A673 (cell line): ENCODE results near the gene SRP72. TPM values are rescaled to one million over a fixed set of nuclear protein-coding genes. Genes with fewer than 3 reads are reported as not detected.
"Not testable (repeated sequence)": the region's sequence is repeated elsewhere in the genome, so short reads cannot be mapped to it uniquely, and the experiment has no call there.

Experiments
- BruUV-seq: library from RNA; stranded (reverse); fragments of 400-500 nt; replicated peaks from 2 replicates; lab custom pipeline; 2021; lab: Mats Ljungman, UMichigan
- CTCF ChIA-PET: fragments of 300-600 bp; sonication (Branson Sonifier 250); formaldehyde crosslinking; loops from one replicate; lab custom pipeline; 2022; ENCODE audit warnings: antibody characterized with exemption; lab: Charles Lee
- POLR2A ChIA-PET: fragments of 300-600 bp; sonication (Branson Sonifier 250); formaldehyde crosslinking; loops from one replicate; lab custom pipeline; 2022; ENCODE audit warnings: antibody characterized with exemption; ENCODE audit not compliant: low non-redundant PET; lab: Charles Lee
- DNase-seq: peaks from one replicate; pipeline ENCODE4 v3.0.0-alpha.2; 2015; ENCODE audit warnings: low spot score
- H3K27ac ChIP-seq: fragments of 200-600 bp; sonication (generic); 2 replicates; pipeline ENCODE4 v1.5.1; 2016; ENCODE audit warnings: mixed run types, low read depth, mild to moderate bottlenecking, mixed read lengths, antibody characterized with exemption, low read length; ENCODE audit not compliant: poor library complexity, severe bottlenecking
- H3K27me3 ChIP-seq: fragments of 200-600 bp; sonication (generic); replicated peaks from 2 replicates; pipeline ENCODE4 v1.6.1; 2017; ENCODE audit warnings: mixed run types, low read depth, mild to moderate bottlenecking, mixed read lengths, antibody characterized with exemption, low read length; ENCODE audit not compliant: insufficient read depth, poor library complexity
- H3K36me3 ChIP-seq: fragments of 200-600 bp; sonication (generic); 2 replicates; pipeline ENCODE4 v1.6.1; 2016; ENCODE audit warnings: mixed run types, mild to moderate bottlenecking, mixed read lengths, antibody characterized with exemption, low read length; ENCODE audit not compliant: insufficient read depth, poor library complexity, severe bottlenecking
- H3K4me1 ChIP-seq: fragments of 200-600 bp; sonication (generic); 2 replicates; pipeline ENCODE4 v1.6.1; 2017; ENCODE audit warnings: mixed run types, mild to moderate bottlenecking, mixed read lengths, antibody characterized with exemption, low read length; ENCODE audit not compliant: insufficient read depth, poor library complexity, severe bottlenecking
- H3K4me3 ChIP-seq: fragments of 200-600 bp; sonication (generic); 2 replicates; pipeline ENCODE4 v1.5.1; 2016; ENCODE audit warnings: low read depth, mixed run types, mild to moderate bottlenecking, mixed read lengths, low read length; ENCODE audit not compliant: poor library complexity, severe bottlenecking
- H3K9me3 ChIP-seq: fragments of 200-600 bp; sonication (generic); 2 replicates; pipeline ENCODE4 v1.6.1; 2016; ENCODE audit warnings: mixed run types, low read depth, mild to moderate bottlenecking, mixed read lengths, antibody characterized with exemption, low read length; ENCODE audit not compliant: poor library complexity, severe bottlenecking
- CTCF ChIP-seq: fragments of 300-800, 200-600 bp; sonication (generic); conservative IDR thresholded peaks from 2 replicates; pipeline ENCODE4 v1.5.1; 2017; ENCODE audit warnings: low read depth, mild to moderate bottlenecking, antibody characterized with exemption, low read length, moderate library complexity, mixed read lengths
- EZH2 ChIP-seq: fragments of 200-600 bp; sonication (generic); IDR thresholded peaks from 2 replicates; pipeline ENCODE4 v1.6.1; 2017; ENCODE audit warnings: borderline replicate concordance, low read depth, mild to moderate bottlenecking, mixed read lengths, antibody characterized with exemption, low read length; ENCODE audit not compliant: poor library complexity, severe bottlenecking
- intact Hi-C: fragments of 100-400 bp; cut with micrococcal nuclease; formaldehyde crosslinking; loops from one replicate; pipeline ENCODE4 v1.10.0; 2022; ENCODE audit not compliant: unreplicated experiment
- total RNA-seq: library from RNA; stranded (reverse); gene quantifications from 2 replicates; pipeline ENCODE4 v1.2.3, GENCODE V29; 2021

SRP72 gene
- total RNA-seq, 1 experiment from 2014 or later = 82.9 TPM

GRCh38 chr4:56444719-56445118 is 22.7 kb upstream of the SRP72 start:
- Histone ChIP-seq H3K27me3 (no peaks in the 10 kb centered on the region), H3K4me1 (peaks cover 15% of the 10 kb centered on the region), H3K36me3 (peaks cover 58% of the 10 kb centered on the region), H3K27ac (no peak overlapping the region), H3K4me3 (no peak overlapping the region), H3K9me3 (no peaks in the 10 kb centered on the region)
- DNase-seq = no peak
- no peak for TF ChIP-seq CTCF
- TF ChIP-seq EZH2 = no peak
- intact Hi-C loops = no loop called here
- ChIA-PET POLR2A (no interaction called here), CTCF (no interaction called here)
- BruUV-seq = no TSS peak

GRCh38 chr4:56445699-56446098 is 21.7 kb upstream of the SRP72 start:
- no peak for TF ChIP-seq EZH2
- no peak for TF ChIP-seq CTCF
- ChIA-PET CTCF (no interaction called here), POLR2A (no interaction called here)
- H3K4me1 ChIP-seq = peaks cover 5% of the 10 kb centered on the region
- H3K27me3 ChIP-seq = no peaks in the 10 kb centered on the region
- BruUV-seq = no TSS peak
- intact Hi-C loops = no loop called here
- no peak for DNase-seq
- no peak overlapping the region for H3K4me3 ChIP-seq
- peaks cover 61% of the 10 kb centered on the region for H3K36me3 ChIP-seq
- no peak overlapping the region for H3K27ac ChIP-seq
- no peaks in the 10 kb centered on the region for H3K9me3 ChIP-seq

- Histone ChIP-seq H3K27me3 (no peaks in the 10 kb centered on the region), H3K36me3 (peaks cover 65% of the 10 kb centered on the region), H3K27ac (no peak overlapping the region), H3K9me3 (no peaks in the 10 kb centered on the region), H3K4me1 (no peaks in the 10 kb centered on the region), H3K4me3 (no peak overlapping the region)
- ChIA-PET POLR2A (no interaction called here), CTCF (no interaction called here)
- BruUV-seq = no TSS peak
- intact Hi-C loops = no loop called here
- TF ChIP-seq EZH2 = no peak
- TF ChIP-seq CTCF = no peak
- no peak for DNase-seq
Measured at GRCh38 chr4:56448301-56448700, 19.1 kb upstream of the SRP72 start.

- H3K27me3 ChIP-seq, CTCF ChIA-PET, POLR2A ChIA-PET, DNase-seq, H3K4me3 ChIP-seq, intact Hi-C loops, BruUV-seq, H3K4me1 ChIP-seq, H3K9me3 ChIP-seq, H3K27ac ChIP-seq: not testable (repeated sequence)
- H3K36me3 ChIP-seq = peaks cover 62% of the 10 kb centered on the region
Measured at GRCh38 chr4:56449475-56449874, 17.9 kb upstream of the SRP72 start.
